Stimulated activated CD8-positive, alpha-beta memory T cell treated with anti-CD3 and anti-CD28 coated beads, Interleukin-7, amount 100 ng/mL, for 48 hours (primary cell): Measurements from ENCODE around the gene CDK6.

Experiments
- DNase-seq, 2 donors: peaks; one replicate each; pipeline ENCODE4 v3.0.0-alpha.2; 2020; ENCODE audit warnings: low read depth in 1 of 2; ENCODE audit errors: extremely low read depth in 1 of 2

The CDK6 gene

GRCh38 chr7:92848441-92848840, 12.1 kb upstream of the CDK6 start:
- no peak for DNase-seq

DNA sequence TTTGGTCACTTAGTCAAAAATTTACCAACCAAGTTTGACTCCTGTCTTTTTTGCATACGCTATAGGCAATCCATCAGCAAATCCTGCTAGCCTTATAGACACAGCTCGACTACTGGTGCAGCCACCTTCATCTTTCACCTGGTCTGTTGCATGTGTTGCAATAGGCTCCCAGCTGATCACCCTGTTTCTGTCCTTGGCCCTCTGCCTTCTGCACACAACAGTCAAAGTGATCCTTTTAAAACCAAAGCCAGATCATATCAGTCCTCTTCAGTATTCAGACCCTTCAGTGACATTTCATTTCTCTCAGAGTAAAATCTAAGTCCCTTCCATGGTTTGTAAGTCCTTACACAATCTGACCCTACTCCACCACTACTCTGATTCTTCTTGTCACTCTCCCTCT, 10.9 kb upstream of the CDK6 start:
- no peak for DNase-seq

DNA sequence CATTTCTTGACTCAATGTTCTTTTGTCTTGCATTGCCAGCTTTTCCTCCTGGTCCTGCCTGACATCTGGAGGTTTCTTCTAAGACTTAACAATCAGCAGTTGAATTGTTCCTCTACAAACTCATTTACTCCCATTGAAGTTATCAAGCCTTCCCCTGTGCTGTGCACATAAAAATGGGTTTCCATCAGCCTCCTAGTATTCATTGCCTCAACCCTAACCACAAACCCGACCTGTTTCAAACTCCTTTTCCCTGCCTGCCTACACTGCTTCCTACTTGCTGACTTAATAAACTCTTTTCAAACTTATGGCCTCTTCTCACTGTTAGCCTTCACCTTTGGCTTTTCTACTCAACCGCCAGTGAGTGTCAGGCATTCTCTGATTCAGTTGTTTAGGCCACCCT, 9.4 kb upstream of the CDK6 start:
- DNase-seq = no peak

GRCh38 chr7:92843781-92844180, 7.4 kb upstream of the CDK6 start:
- no peak for DNase-seq

- DNase-seq = no peak
These were observed 6.8 kb upstream of the CDK6 start for GRCh38 chr7:92843034-92843760.

GRCh38 chr7:92841192-92841591, 4.8 kb upstream of the CDK6 start:
- no peak for DNase-seq

- DNase-seq = no peak
These were observed 3.9 kb upstream of the CDK6 start for GRCh38 chr7:92840316-92840715.

DNA sequence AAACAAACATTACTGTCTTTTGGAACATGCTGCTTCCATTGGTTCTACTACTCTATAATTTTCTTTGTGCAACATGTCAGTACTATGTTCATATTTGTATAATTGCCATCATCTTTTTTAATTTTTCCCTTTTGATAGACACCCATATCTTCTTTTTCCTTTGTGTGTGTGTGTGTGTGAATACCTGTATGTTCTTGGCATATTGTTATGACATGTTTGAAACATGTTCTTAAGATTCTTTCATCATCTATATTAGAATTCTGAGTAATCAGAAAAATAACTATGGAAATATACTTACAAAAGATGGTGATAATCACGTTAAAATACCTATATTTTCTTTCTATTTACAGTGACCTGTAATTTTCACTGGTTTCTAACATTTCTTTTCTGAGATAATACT, 3.5 kb upstream of the CDK6 start:
- no peak for DNase-seq

DNA sequence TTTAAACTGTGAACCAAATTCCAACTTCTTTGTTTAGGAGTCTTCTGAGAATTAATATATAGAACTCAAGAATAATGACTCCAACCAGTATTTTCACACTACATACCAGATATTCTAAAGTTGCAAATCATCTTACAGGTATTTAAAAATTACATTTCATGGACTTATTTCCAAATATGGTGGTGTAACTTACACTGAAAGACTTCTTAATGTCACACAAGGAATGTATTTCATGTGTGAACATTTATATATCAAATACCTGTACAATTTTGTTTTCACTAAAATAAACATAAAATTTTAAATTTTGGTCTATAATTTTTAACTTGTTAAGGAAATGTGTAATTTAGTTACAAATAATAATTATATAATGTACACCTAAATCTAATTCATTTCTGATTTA, 2.6 kb upstream of the CDK6 start:
- DNase-seq = no peak

DNA sequence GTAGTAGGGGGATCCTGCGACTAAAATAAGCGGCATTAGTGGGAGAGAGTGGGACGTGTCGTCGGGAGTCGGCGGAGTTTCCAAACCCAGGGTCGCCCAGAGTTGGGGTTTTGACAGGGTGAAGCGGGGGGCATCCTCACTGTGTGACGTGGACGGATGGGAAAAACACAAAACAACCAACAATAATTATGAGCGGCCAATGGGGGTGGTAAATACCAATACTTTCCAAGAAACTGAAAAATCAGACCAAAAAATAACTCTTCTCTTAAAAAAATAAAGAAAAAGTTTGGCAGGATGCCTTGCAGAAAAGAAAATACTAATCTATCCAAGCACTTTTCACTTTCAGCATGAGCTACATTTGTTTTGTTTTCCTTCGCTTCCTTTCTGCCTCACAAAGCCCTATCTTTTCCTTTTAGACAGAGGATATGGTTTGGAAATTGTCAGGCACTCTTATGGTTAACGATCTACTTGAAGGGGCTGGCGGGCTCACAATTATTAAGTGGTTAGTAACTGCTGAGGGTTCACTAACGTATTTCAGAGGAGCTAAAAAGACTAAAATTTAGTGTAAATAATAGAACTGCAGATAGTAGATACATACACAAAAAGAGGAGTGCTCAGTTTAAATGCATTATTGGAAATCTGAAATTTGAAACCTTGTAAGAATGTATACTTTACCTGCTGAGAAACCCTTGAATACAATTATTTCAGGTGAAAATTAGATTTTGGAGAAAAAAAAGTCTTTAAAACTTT, 802 bp upstream of the CDK6 start:
- no peak for DNase-seq

DNA sequence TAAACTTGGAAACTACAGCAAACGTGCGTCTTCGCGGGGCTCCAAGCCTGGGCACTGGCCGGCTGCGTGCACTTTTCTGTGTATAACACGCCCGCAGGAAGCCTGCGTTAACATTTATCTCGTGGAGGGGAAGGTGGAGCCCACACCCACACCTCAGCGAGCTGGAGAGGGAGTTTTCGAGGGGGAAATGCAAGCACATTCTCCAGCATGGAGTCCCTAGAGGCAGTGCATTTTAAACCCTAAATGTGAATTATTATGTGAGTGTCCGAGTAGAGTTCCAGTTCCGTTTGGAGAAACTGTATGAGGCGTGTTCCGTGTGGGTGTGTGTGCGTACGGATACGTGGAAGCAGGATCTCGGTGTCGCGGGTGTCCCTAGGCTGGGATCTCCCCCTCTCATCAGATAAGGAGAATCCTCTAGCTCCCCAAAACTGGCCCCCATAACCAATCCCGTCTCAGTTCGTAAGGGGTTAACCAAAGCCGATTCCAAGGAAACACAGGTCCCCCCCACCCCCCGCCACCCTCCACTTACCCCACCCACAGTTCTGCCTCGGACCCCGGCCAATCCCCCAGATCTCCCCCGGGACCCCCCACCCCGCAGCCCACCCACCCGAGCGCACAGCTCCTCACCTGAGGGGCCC, 403 bp downstream of the CDK6 start:
- no peak for DNase-seq

DNA sequence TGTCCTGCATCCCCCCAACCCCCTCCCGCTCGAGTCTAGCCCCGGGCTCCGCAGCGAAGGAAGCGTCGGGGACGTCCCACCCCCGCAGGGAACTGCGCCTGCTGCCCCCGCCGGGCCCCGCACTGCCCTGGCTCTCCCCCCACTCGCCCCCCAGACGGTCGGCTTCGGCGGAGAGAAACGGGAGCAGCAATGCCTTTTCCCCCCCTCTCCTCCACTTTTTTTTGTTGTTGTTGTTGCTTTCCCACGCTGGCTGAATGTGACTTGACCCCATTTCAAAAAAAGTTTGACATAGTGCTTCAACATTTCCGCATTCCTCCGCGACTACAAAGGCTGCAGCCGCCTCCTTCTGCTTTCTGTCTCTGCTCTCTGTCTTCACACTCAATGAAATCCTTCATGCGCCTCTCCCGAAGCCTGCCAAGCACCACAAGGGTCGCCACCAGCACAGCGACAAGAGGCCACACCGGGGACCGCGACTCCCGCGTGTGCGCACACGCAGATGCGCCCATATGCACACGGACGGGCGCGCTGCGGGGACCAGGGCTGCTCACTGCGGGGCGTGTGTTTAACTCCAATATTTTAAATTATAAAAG, 1.0 kb downstream of the CDK6 start:
- DNase-seq = peak in 1 of 2 donors; percentile 34

- DNase-seq = no peak
These were observed 1.7 kb downstream of the CDK6 start for GRCh38 chr7:92834507-92835260.

DNA sequence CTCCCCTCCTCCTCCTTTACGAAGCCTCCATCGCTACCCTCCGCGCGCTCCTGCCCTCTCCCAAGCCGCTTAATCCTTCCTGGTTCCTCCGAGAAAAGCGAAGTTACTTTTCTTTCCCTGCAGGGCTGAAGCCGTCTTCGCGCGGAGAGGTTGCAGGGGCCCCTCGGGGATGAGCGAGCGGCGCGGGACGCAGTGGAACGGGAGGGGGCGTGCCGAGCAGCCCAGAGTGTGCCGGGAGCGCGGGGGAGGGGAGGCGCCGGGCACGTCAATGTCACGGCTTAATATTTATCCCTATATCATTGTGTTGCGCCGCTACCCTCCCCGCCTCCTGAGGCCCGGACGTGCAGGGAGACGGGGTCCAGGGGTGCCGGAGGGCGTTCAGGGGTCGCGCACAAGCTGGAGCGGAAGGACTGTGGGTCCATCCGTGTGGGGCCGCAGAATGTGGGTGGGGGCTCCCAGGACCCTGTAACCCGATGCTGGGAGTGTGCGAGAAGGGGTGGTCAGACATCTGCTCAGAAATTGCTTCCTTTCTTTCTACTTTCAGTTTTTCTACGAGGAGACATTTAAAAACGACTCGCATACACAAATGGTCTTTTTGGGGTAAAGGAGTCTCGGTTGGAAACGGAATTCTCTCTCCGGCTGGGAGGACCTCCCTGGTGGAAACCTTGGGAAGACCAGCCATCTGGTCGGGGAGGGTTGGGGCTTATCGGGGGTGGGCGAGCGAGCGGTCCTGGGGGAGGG, 2.4 kb downstream of the CDK6 start:
- peak; percentile 69 to 78 for DNase-seq

DNA sequence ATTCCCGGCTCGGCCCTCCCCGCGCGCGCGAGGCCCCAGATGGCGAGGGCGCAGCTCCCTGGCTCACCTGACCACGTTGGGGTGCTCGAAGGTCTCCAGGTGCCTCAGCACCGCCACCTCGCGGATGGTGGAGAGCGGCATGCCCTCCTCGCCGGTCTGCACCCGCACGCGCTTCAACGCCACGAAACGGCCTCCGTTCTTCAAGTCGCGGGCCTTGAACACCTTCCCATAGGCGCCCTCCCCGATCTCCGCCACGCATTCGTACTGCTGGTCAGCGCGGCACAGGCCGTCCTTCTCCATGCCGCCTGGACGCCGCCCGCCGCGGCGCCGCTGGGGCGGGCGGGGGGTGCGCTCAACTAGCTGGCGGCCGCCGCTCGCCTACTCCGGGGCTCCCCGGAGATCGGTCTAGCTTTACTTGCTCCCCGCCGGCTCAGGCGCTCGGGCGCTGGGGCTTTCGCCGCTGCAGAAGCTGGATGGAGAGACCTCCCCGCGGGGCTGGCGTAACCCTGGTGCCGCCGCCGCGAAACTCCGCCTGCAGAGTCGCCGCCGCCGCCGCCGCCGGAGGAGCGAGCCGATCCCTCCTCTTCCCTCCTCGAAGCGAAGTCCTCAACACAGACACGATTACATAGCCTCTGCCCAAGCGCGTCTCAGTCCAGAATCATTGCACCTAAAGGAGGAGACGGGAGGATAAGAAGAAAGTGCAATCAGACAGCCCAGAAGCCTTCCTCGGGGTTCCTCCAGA, 3.2 kb downstream of the CDK6 start:
- peak; percentile 65 to 79 for DNase-seq

GRCh38 chr7:92832534-92833023, 3.8 kb downstream of the CDK6 start:
- no peak for DNase-seq

- no peak for DNase-seq
These were observed 4.4 kb downstream of the CDK6 start for GRCh38 chr7:92831716-92832533.

DNA sequence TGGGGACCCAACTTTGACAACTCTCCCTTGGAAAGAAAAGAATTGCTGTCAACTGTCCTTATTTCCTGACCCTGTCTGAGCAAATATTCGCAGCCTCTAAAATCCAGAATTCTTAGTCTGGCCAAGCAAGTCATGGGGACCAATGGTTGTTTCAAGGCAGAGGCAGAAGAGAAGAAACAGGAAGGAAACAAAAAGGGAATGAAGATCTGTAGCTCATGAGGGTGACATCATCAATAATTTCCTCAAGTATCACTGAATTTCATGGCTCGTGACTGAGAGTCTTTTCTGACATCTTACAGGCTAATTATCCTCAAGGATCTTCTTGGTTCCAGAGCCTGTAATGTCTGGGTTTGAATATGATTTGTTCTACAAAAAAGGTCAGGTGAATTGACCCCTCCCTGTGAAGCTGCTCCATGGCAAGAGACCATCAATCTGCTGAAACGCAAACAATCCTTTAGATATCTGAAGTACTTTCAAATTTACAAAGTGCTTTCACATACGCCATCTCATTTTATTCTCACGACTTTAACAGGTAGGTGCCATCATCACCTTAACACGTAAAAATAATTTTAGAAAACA, 5.8 kb downstream of the CDK6 start:
- no peak for DNase-seq
